Mesendoderm (in vitro differentiated cells): Measurements from ENCODE around the gene PTPN4.

ENCODE experiments used
- DNase-seq: peaks from one replicate; pipeline ENCODE4 v3.0.0; 2013
- H2AK5ac ChIP-seq: 2 replicates; pipeline ENCODE4 v1.6.1; 2013; ENCODE audit warnings: low read length, inconsistent platforms
- H2BK120ac ChIP-seq: 2 replicates; pipeline ENCODE4 v1.6.1; 2013; ENCODE audit warnings: low read depth, mild to moderate bottlenecking, low read length, moderate library complexity, mixed read lengths
- H2BK15ac ChIP-seq: replicated peaks from 2 replicates; pipeline ENCODE4 v1.6.1; 2013; ENCODE audit warnings: low read depth, mild to moderate bottlenecking, moderate library complexity
- H2BK5ac ChIP-seq: 2 replicates; pipeline ENCODE4 v1.6.1; 2013; ENCODE audit warnings: low read length, inconsistent platforms
- H3K18ac ChIP-seq: 2 replicates; pipeline ENCODE4 v1.6.1; 2013; ENCODE audit warnings: mild to moderate bottlenecking, low read length, mixed read lengths
- H3K23ac ChIP-seq: one replicate; pipeline ENCODE4 v1.6.1; 2013; ENCODE audit warnings: low read length
- H3K27ac ChIP-seq: 2 replicates; pipeline ENCODE4 v1.5.1; 2013; ENCODE audit warnings: low read depth, mild to moderate bottlenecking, inconsistent platforms, low read length, moderate library complexity
- H3K27me3 ChIP-seq: 2 replicates; pipeline ENCODE4 v1.6.1; 2013; ENCODE audit warnings: low read length, control low read depth, mild to moderate bottlenecking, inconsistent platforms; ENCODE audit not compliant: insufficient read depth, poor library complexity
- H3K36me3 ChIP-seq: 2 replicates; pipeline ENCODE4 v1.6.1; 2013; ENCODE audit warnings: low read length, inconsistent platforms; ENCODE audit not compliant: control insufficient read depth, insufficient read depth
- H3K4ac ChIP-seq: one replicate; pipeline ENCODE4 v1.6.1; 2013; ENCODE audit warnings: low read depth, mild to moderate bottlenecking, low read length, moderate library complexity
- H3K4me1 ChIP-seq: 2 replicates; pipeline ENCODE4 v1.6.1; 2013; ENCODE audit warnings: low read depth, low read length, inconsistent platforms; ENCODE audit not compliant: control insufficient read depth
- H3K4me2 ChIP-seq: 2 replicates; pipeline ENCODE4 v1.6.1; 2013; ENCODE audit warnings: low read length
- H3K4me3 ChIP-seq: 2 replicates; pipeline ENCODE4 v1.5.1; 2013; ENCODE audit warnings: mild to moderate bottlenecking, low read length
- H3K56ac ChIP-seq: one replicate; pipeline ENCODE4 v1.6.1; 2013; ENCODE audit warnings: low read length
- H3K79me1 ChIP-seq: 2 replicates; pipeline ENCODE4 v1.6.1; 2013; ENCODE audit warnings: low read length, inconsistent platforms
- H3K79me2 ChIP-seq: 2 replicates; pipeline ENCODE4 v1.6.1; 2013; ENCODE audit warnings: mild to moderate bottlenecking, low read length; ENCODE audit not compliant: control insufficient read depth, insufficient read depth
- H3K9ac ChIP-seq: 2 replicates; pipeline ENCODE4 v1.6.1; 2013; ENCODE audit warnings: low read length, inconsistent platforms
- H4K5ac ChIP-seq: one replicate; pipeline ENCODE4 v1.6.1; 2013; ENCODE audit warnings: low read length
- H4K8ac ChIP-seq: one replicate; pipeline ENCODE4 v1.6.1; 2013; ENCODE audit warnings: low read depth, mild to moderate bottlenecking, control low read depth, low read length, moderate library complexity
- WGBS: extraction: QIAGEN DNeasy Blood & Tissue Kit; methylation state at CpG from one replicate; pipeline ENCODE4 v1.1.7; 2013; ENCODE audit warnings: low lambda C conversion rate, missing lambda C conversion rate; ENCODE audit not compliant: insufficient coverage; ENCODE audit errors: extremely low coverage; 5-methylcytosine and 5-hydroxymethylcytosine counted together

Gene PTPN4

GRCh38 chr2:119823734-119824334 lies 64.1 kb downstream of the PTPN4 start:
- Histone ChIP-seq H4K8ac (no peak overlapping the region), H3K27ac (no peak overlapping the region), H3K36me3 (no peaks in the 10 kb centered on the region), H3K4me2 (no peak overlapping the region), H2BK15ac (no peak overlapping the region), H3K79me1 (peaks cover 3% of the 10 kb centered on the region), H2BK120ac (no peak overlapping the region), H3K18ac (no peak overlapping the region), H2AK5ac (no peak overlapping the region), H2BK5ac (no peak overlapping the region), H3K4me1 (no peaks in the 10 kb centered on the region), H3K4me3 (no peak overlapping the region), H3K4ac (no peak overlapping the region), H3K27me3 (no peaks in the 10 kb centered on the region), H3K79me2 (peaks cover 9% of the 10 kb centered on the region), H4K5ac (no peak overlapping the region), H3K9ac (no peak overlapping the region), H3K23ac (no peak overlapping the region), H3K56ac (no peak overlapping the region)
- WGBS: no CpG with 5 or more reads among the region's 7 CpGs
- peak; percentile 63 for DNase-seq

DNA sequence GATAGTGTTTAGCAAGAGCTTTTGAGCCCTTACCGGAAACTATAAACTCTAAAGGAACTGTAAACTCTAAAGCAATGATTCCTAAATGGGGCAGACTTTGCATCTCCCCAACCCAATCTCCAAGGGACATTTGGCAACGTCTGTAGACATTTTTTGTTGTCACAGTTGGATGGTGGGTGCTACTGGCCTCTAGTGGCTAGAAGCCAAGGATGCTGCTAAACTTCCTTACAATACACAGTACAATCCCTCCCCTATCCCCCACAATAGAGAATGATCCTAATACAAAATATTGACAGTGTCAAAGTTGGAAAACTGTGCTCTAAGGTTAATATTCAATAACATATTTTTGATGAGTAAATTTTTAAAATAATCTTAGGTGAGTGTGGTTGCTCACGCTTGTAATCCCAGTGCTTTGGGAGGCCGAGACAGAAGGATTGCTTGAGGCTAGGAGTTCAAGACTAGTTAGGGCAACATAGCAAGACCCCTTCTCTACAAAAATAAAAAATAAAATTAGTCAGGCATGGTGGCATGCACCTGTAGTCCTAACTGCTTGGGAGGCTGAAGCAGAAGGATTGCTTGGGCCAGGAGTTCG lies 66.7 kb downstream of the PTPN4 start:
- H3K27me3 ChIP-seq: no peaks in the 10 kb centered on the region
- no peak overlapping the region for H3K4me3 ChIP-seq
- H3K79me2 ChIP-seq: peaks cover 3% of the 10 kb centered on the region
- H3K4me2 ChIP-seq: no peak overlapping the region
- no peak overlapping the region for H2BK120ac ChIP-seq
- H2BK5ac ChIP-seq: no peak overlapping the region
- H3K36me3 ChIP-seq: no peaks in the 10 kb centered on the region
- no peak overlapping the region for H3K27ac ChIP-seq
- H3K4ac ChIP-seq: no peak overlapping the region
- peaks cover 3% of the 10 kb centered on the region for H3K79me1 ChIP-seq
- no CpG with 5 or more reads among the region's 5 CpGs for WGBS
- H3K4me1 ChIP-seq: no peaks in the 10 kb centered on the region
- DNase-seq: peak; percentile 77
- no peak overlapping the region for H4K8ac ChIP-seq
- no peak overlapping the region for H2BK15ac ChIP-seq
- H3K56ac ChIP-seq: no peak overlapping the region
- H4K5ac ChIP-seq: no peak overlapping the region
- no peak overlapping the region for H2AK5ac ChIP-seq
- H3K18ac ChIP-seq: no peak overlapping the region
- no peak overlapping the region for H3K23ac ChIP-seq
- no peak overlapping the region for H3K9ac ChIP-seq

- Histone ChIP-seq H3K36me3 (no peaks in the 10 kb centered on the region), H4K5ac (no peak overlapping the region), H3K4ac (no peak overlapping the region), H3K56ac (no peak overlapping the region), H3K4me1 (no peaks in the 10 kb centered on the region), H3K23ac (no peak overlapping the region), H3K4me3 (no peak overlapping the region), H2BK5ac (no peak overlapping the region), H3K79me1 (peaks cover 3% of the 10 kb centered on the region), H2BK15ac (no peak overlapping the region), H4K8ac (no peak overlapping the region), H3K4me2 (no peak overlapping the region), H3K27ac (no peak overlapping the region), H3K27me3 (no peaks in the 10 kb centered on the region), H3K18ac (no peak overlapping the region), H3K9ac (no peak overlapping the region), H2BK120ac (no peak overlapping the region), H3K79me2 (peaks cover 3% of the 10 kb centered on the region), H2AK5ac (no peak overlapping the region)
- no peak for DNase-seq
- no CpG with 5 or more reads among the region's 5 CpGs for WGBS
Observed at GRCh38 chr2:119827866-119828507, 68.3 kb downstream of the PTPN4 start.

- Histone ChIP-seq H2BK5ac (no peak overlapping the region), H3K4me1 (no peaks in the 10 kb centered on the region), H3K4me2 (no peak overlapping the region), H3K27ac (no peak overlapping the region), H2AK5ac (no peak overlapping the region), H3K79me1 (peaks cover 5% of the 10 kb centered on the region), H3K4me3 (no peak overlapping the region), H3K27me3 (no peaks in the 10 kb centered on the region), H3K56ac (no peak overlapping the region), H3K9ac (no peak overlapping the region), H4K8ac (no peak overlapping the region), H3K4ac (no peak overlapping the region), H2BK15ac (no peak overlapping the region), H3K23ac (no peak overlapping the region), H3K18ac (no peak overlapping the region), H2BK120ac (no peak overlapping the region), H3K79me2 (peaks cover 2% of the 10 kb centered on the region), H3K36me3 (no peaks in the 10 kb centered on the region), H4K5ac (no peak overlapping the region)
- no CpG with 5 or more reads among the region's 22 CpGs for WGBS
- no peak for DNase-seq
Observed at GRCh38 chr2:119836455-119837142, 76.9 kb downstream of the PTPN4 start.

- Histone ChIP-seq H2BK120ac (no peak overlapping the region), H2BK5ac (no peak overlapping the region), H3K36me3 (no peaks in the 10 kb centered on the region), H3K9ac (no peak overlapping the region), H3K27me3 (no peaks in the 10 kb centered on the region), H3K79me2 (peaks cover 2% of the 10 kb centered on the region), H3K4me3 (no peak overlapping the region), H4K8ac (no peak overlapping the region), H3K56ac (no peak overlapping the region), H3K79me1 (peaks cover 5% of the 10 kb centered on the region), H3K18ac (no peak overlapping the region), H3K23ac (no peak overlapping the region), H3K27ac (no peak overlapping the region), H2AK5ac (no peak overlapping the region), H3K4me1 (no peaks in the 10 kb centered on the region), H4K5ac (no peak overlapping the region), H2BK15ac (no peak overlapping the region), H3K4ac (no peak overlapping the region), H3K4me2 (no peak overlapping the region)
- no CpG with 5 or more reads among the region's 12 CpGs for WGBS
- no peak for DNase-seq
Observed at GRCh38 chr2:119837350-119837749, 77.6 kb downstream of the PTPN4 start.
